PC-3 (cell line): ENCODE results near the gene GZF1.

Experiments
- CTCF ChIP-seq: fragments of 300-600 bp; sonication (generic); conservative IDR thresholded peaks from 2 replicates; pipeline ENCODE4 v1.5.1; 2017; ENCODE audit warnings: antibody characterized with exemption, low read depth, mild to moderate bottlenecking, low read length
- EZH2 ChIP-seq: fragments of 300-600 bp; sonication (generic); IDR thresholded peaks from one replicate; pipeline ENCODE4 v1.6.1; 2017; ENCODE audit warnings: antibody characterized with exemption, mild to moderate bottlenecking, low read length; ENCODE audit not compliant: unreplicated experiment
- EZH2phosphoT487 ChIP-seq: fragments of 300-600 bp; sonication (generic); IDR thresholded peaks from 2 replicates; pipeline ENCODE4 v1.6.1; 2018; ENCODE audit warnings: mild to moderate bottlenecking, antibody characterized with exemption, low read length, borderline replicate concordance

GRCh38 chr20:23370274-23370673 is 8.3 kb downstream of the GZF1 start:
- no peak for TF ChIP-seq CTCF
- TF ChIP-seq EZH2 = no peak
- no peak for TF ChIP-seq EZH2phosphoT487
